K562 (cell line): ENCODE results near the gene HLCS. TPM values are rescaled to one million over a fixed set of nuclear protein-coding genes. Genes with fewer than 3 reads are reported as not detected.

ENCODE experiments used
- ETS1 ChIP-seq: conservative IDR thresholded peaks from 2 replicates; pipeline ENCODE4 v1.6.1; 2011; ENCODE audit warnings: low read depth, mild to moderate bottlenecking, low read length; ENCODE audit not compliant: control insufficient read depth
- HMBOX1 ChIP-seq: sonication (generic); IDR thresholded peaks from 2 replicates; pipeline ENCODE4 v1.6.1; 2016
- MCM7 ChIP-seq, 2 experiments: fragments of 450-650 bp; IDR thresholded peaks; 2 replicates each; pipeline ENCODE4 v1.6.1; 2016 to 2018
- MXD1 ChIP-seq: fragments of 250-450 bp; sonication (Bioruptor Pico); IDR thresholded peaks from 2 replicates; pipeline ENCODE4 v1.8.0; 2021; ENCODE audit warnings: borderline replicate concordance, mild to moderate bottlenecking, moderate library complexity; ENCODE audit not compliant: poor library complexity, severe bottlenecking
- MYNN ChIP-seq, 2 experiments: sonication (generic); formaldehyde crosslinking in 1 of 2; IDR thresholded peaks; 2 replicates each; pipeline versions ENCODE4 v1.5.0 to v1.6.1; 2016 to 2020; ENCODE audit warnings: antibody characterized with exemption in 1 of 2, missing genetic modification reagents in 1 of 2
- NBN ChIP-seq: fragments of 450-650 bp; IDR thresholded peaks from 2 replicates; pipeline ENCODE4 v1.6.1; 2016; ENCODE audit warnings: low read depth, mild to moderate bottlenecking
- PREB ChIP-seq: sonication (generic); formaldehyde crosslinking; IDR thresholded peaks from 2 replicates; pipeline ENCODE4 v1.8.1; 2023; ENCODE audit warnings: mild to moderate bottlenecking, missing genetic modification reagents
- RB1 ChIP-seq: fragments of 450-650 bp; IDR thresholded peaks from 2 replicates; pipeline ENCODE4 v1.6.1; 2017; ENCODE audit warnings: low read depth, mild to moderate bottlenecking
- RBM22 ChIP-seq: fragments of 200-400 bp; formaldehyde crosslinking; IDR thresholded peaks from 2 replicates; pipeline ENCODE4 v1.6.1; 2018; ENCODE audit warnings: low read length, low read depth; ENCODE audit not compliant: poor library complexity, severe bottlenecking
- SPI1 ChIP-seq: IDR thresholded peaks from 2 replicates; pipeline ENCODE4 v1.6.1; 2011; ENCODE audit warnings: low read depth, low read length, control low read depth, borderline replicate concordance
- SRSF3 ChIP-seq: fragments of 200-400 bp; formaldehyde crosslinking; IDR thresholded peaks from 2 replicates; pipeline ENCODE4 v1.6.1; 2016; ENCODE audit warnings: mild to moderate bottlenecking, low read length, moderate library complexity; ENCODE audit not compliant: insufficient read depth
- TAF7 ChIP-seq: fragments of 450-650 bp; IDR thresholded peaks from 2 replicates; pipeline ENCODE4 v1.6.1; 2016; ENCODE audit warnings: missing genetic modification characterization, missing compliant biosample characterization
- THAP12 ChIP-seq: fragments of 250-450 bp; sonication (Bioruptor Pico); IDR thresholded peaks from 2 replicates; pipeline ENCODE4 v1.9.0; 2021; ENCODE audit warnings: mild to moderate bottlenecking, inconsistent platforms
- XRCC4 ChIP-seq: IDR thresholded peaks from one replicate; pipeline ENCODE4 v1.6.1; 2011; ENCODE audit not compliant: insufficient read depth, insufficient read length; ENCODE audit errors: extremely low read depth
- ZBTB2 ChIP-seq: fragments of 450-650 bp; IDR thresholded peaks from 2 replicates; pipeline ENCODE4 v1.6.1; 2016; ENCODE audit warnings: antibody characterized with exemption
- ZC3H8 ChIP-seq: fragments of 450-650 bp; IDR thresholded peaks from 2 replicates; pipeline ENCODE4 v1.6.1; 2017
- ZNF134 ChIP-seq: fragments of 250-450 bp; sonication (Bioruptor Pico); conservative IDR thresholded peaks from 2 replicates; pipeline ENCODE4 v1.4.0; 2020
- ZNF140 ChIP-seq: fragments of 250-450 bp; sonication (Bioruptor Pico); IDR thresholded peaks from 2 replicates; pipeline ENCODE4 v1.8.0; 2021; ENCODE audit warnings: moderate library complexity, mild to moderate bottlenecking, inconsistent platforms
- ZNF143 ChIP-seq: sonication (generic); formaldehyde crosslinking; IDR thresholded peaks from 2 replicates; pipeline ENCODE4 v1.9.0; 2022; ENCODE audit warnings: mild to moderate bottlenecking, missing genetic modification reagents
- ZNF263 ChIP-seq: sonication (generic); formaldehyde crosslinking; IDR thresholded peaks from 2 replicates; pipeline ENCODE4 v1.8.0; 2022; ENCODE audit warnings: mild to moderate bottlenecking, missing genetic modification reagents, borderline replicate concordance
- polyA plus RNA-seq, 8 experiments: library from polyadenylated mRNA; depleted of rRNA in 4 of 8; stranded (reverse) in 5 of 8; unstranded in 3 of 8; fragments of >200 nt; fragmentation: Nextera tagmentation in 2 of 8; fragmentation: Illumina TruSeq in 1 of 8; extraction: Ambion mirVana in 2 of 8; extraction: Trizol in 1 of 8; gene quantifications; 2 replicates each; pipeline versions ENCODE4 v1.2.1 to v1.2.3, GENCODE V29; 2011 to 2014; ENCODE audit warnings: inconsistent platforms in 1 of 8, missing spikeins in 1 of 8
- total RNA-seq, 7 experiments: library from RNA; depleted of rRNA in 6 of 7; stranded (reverse); fragments of >200 nt in 6 of 7; fragmentation: Illumina TruSeq in 2 of 7; extraction: Trizol in 2 of 7; gene quantifications; 2 replicates each; pipeline versions ENCODE4 v1.2.1 to v1.2.3, GENCODE V29; 2011 to 2021; ENCODE audit warnings: low replicate concordance in 1 of 7

HLCS gene
- total and polyA plus RNA-seq, 9 of the 15 experiments (the other 6 are each of a cell fraction or from before 2014, with no cell fraction given) = 3.0 to 21.5 (median 17.1) TPM

GRCh38 chr21:36964827-36965719 is 1.4 kb downstream of the HLCS start (continued):
- TF ChIP-seq HMBOX1 = peak; percentile 99
- no peak for TF ChIP-seq THAP12
- no peak for TF ChIP-seq ZBTB2
- TF ChIP-seq ETS1 = no peak
- peak; percentile 48; the same call in 1 of the 2 replicates for TF ChIP-seq NBN
- TF ChIP-seq TAF7 (tag) = peak; percentile 35; the same call in 1 of the 2 replicates
- no peak for TF ChIP-seq RB1
- TF ChIP-seq ZC3H8 = no peak
- TF ChIP-seq MYNN (IDR thresholded peaks at IDR 0.05) = no peak
- no peak for TF ChIP-seq MYNN (CRISPR knock-in tag; IDR thresholded peaks at IDR 0.05)
- no peak for TF ChIP-seq ZNF143 (CRISPR knock-in tag)
- TF ChIP-seq ZNF140 (CRISPR knock-in tag) = 0 out of 2 replicates have a peak, but pooled peaks have one; percentile 71
- TF ChIP-seq PREB (CRISPR knock-in tag) = no peak
- TF ChIP-seq RBM22 = no peak
- no peak for TF ChIP-seq ZNF134
- no peak for TF ChIP-seq MXD1
- TF ChIP-seq SRSF3 = no peak
- TF ChIP-seq ZNF263 (CRISPR knock-in tag) = no peak
- no peak for TF ChIP-seq SPI1
- TF ChIP-seq XRCC4 = no peak
- TF ChIP-seq MCM7 (IDR thresholded peaks at IDR 0.05) = no peak
